GM12873 (cell line): Measurements from ENCODE around the gene FARP1.
A peak's percentile ranks its signal among the peaks of the same experiment; 100 is the strongest.

ENCODE experiments used
- CTCF ChIP-seq: IDR thresholded peaks from 2 replicates; pipeline ENCODE4 v1.5.1; 2012; ENCODE audit warnings: low read depth, mild to moderate bottlenecking, moderate library complexity, low read length, control low read depth; ENCODE audit not compliant: insufficient read depth; ENCODE audit errors: missing control alignments

FARP1 gene

GRCh38 chr13:98142380-98143156, at the start of gene FARP1:
Gene FARP1 (plus strand): TSS chr13:98143094. CDS start chr13:98213243, 70,149 bp downstream.
- TF ChIP-seq CTCF, result peak; percentile 5

- no peak for TF ChIP-seq CTCF
Observed at GRCh38 chr13:98094678-98095266, 48.1 kb upstream of the FARP1 start.

- no peak for TF ChIP-seq CTCF
Observed at GRCh38 chr13:98096059-98096458, 46.8 kb upstream of the FARP1 start.

- TF ChIP-seq CTCF, result no peak
Observed at GRCh38 chr13:98097749-98098148, 45.1 kb upstream of the FARP1 start.

GRCh38 chr13:98098516-98098915, 44.4 kb upstream of the FARP1 start:
- no peak for TF ChIP-seq CTCF

GRCh38 chr13:98099627-98100026, 43.3 kb upstream of the FARP1 start:
- TF ChIP-seq CTCF, result no peak

- TF ChIP-seq CTCF, result no peak
Observed at GRCh38 chr13:98100481-98100880, 42.4 kb upstream of the FARP1 start.
